Testis (tissue), 3 donors: ENCODE results near the gene WDR41. TPM values are rescaled to one million over a fixed set of nuclear protein-coding genes. Genes with fewer than 3 reads are reported as not detected.
"Not testable (repeated sequence)": the region's sequence is repeated elsewhere in the genome, so short reads cannot be mapped to it uniquely, and the experiment has no call there.

Source experiments
- DNase-seq: peaks from one replicate; pipeline ENCODE4 v3.0.0-alpha.2; 2019
- H3K27ac ChIP-seq, 2 donors: fragments of 200-600 bp; sonication (generic); one replicate each; pipeline ENCODE4 v1.5.1; 2019
- H3K27me3 ChIP-seq: fragments of 200-600 bp; sonication (generic); one replicate; pipeline ENCODE4 v1.5.1; 2019
- H3K36me3 ChIP-seq: fragments of 200-600 bp; sonication (generic); one replicate; pipeline ENCODE4 v1.5.1; 2017; ENCODE audit warnings: low read depth; ENCODE audit errors: missing control alignments
- H3K4me1 ChIP-seq: fragments of 200-600 bp; sonication (generic); one replicate; pipeline ENCODE4 v1.5.1; 2019
- H3K4me3 ChIP-seq, 2 donors: fragments of 200-600 bp; sonication (generic); one replicate each; pipeline ENCODE4 v1.5.1; 2017 to 2019
- H3K9me3 ChIP-seq: fragments of 200-600 bp; sonication (generic); one replicate; pipeline ENCODE4 v1.5.1; 2017
- CTCF ChIP-seq, 3 experiments: fragments of 450-650 bp in 2 of 3; fragments of 200-600 bp in 1 of 3; sonication (generic) in 1 of 3; IDR thresholded peaks; one replicate each; pipeline ENCODE4 v1.5.1; 2016 to 2019; ENCODE audit warnings: antibody characterized with exemption in 3 of 3, mild to moderate bottlenecking in 2 of 3, moderate library complexity in 1 of 3
- POLR2A ChIP-seq: fragments of 450-650 bp; IDR thresholded peaks from one replicate; pipeline ENCODE4 v1.6.1; 2017; ENCODE audit warnings: antibody characterized with exemption, mild to moderate bottlenecking, moderate library complexity
- WGBS, 2 donors: methylation state at CpG; one replicate each; pipeline ENCODE4 v1.1.5; 2018; 5-methylcytosine and 5-hydroxymethylcytosine counted together
- intact Hi-C: fragments of 100-400 bp; cut with DNase I; formaldehyde crosslinking; loops from one replicate; pipeline ENCODE4 v1.15.1; 2023; ENCODE audit warnings: low total_unique reads
- polyA plus RNA-seq: library from polyadenylated mRNA; stranded (reverse); fragments of 350-450 nt; fragmentation: Illumina TruSeq; extraction: RNeasy Lipid Tissue Mini Kit (QIAGEN cat#74804); gene quantifications from one replicate; pipeline ENCODE4 v1.2.3, GENCODE V29; 2014; ENCODE audit warnings: low read depth, low replicate concordance; ENCODE audit not compliant: insufficient read depth
- total RNA-seq, 2 donors: library from RNA; depleted of rRNA; stranded (reverse); fragments of >200 nt; gene quantifications; one replicate each; pipeline ENCODE4 v1.2.3, GENCODE V29; 2016

Gene WDR41
- total and polyA plus RNA-seq, 3 donors from 2014 or later: 33.9 to 58.7 (median 46.5) TPM

GRCh38 chr5:77494935-77495334 lies 2.8 kb upstream of the WDR41 start:
- no peaks in the 10 kb centered on the region for H3K36me3 ChIP-seq
- 96% methylated on average over 3 of the region's 3 CpGs for WGBS, 2 donors
- H3K27me3 ChIP-seq: no peaks in the 10 kb centered on the region
- DNase-seq: no peak
- no peak overlapping the region for H3K4me3 ChIP-seq
- H3K27ac ChIP-seq: no peak overlapping the region
- intact Hi-C loops: loop anchor here (5.0 kb wide), 1 partner anchor 408 kb away; the partner anchor contains the start of gene ZBED3
- TF ChIP-seq CTCF (IDR thresholded peaks at IDR 0.05): no peak
- no peak for TF ChIP-seq POLR2A
- no peaks in the 10 kb centered on the region for H3K9me3 ChIP-seq
- H3K4me1 ChIP-seq: peaks cover 8% of the 10 kb centered on the region

GRCh38 chr5:77492653-77493000 lies 511 bp upstream of the WDR41 start:
- H3K27me3 ChIP-seq: no peaks in the 10 kb centered on the region
- DNase-seq: no peak
- 15 to 35% methylated on average over 4 of the region's 4 CpGs for WGBS, 2 donors
- intact Hi-C loops: loop anchor here (5.0 kb wide), 1 partner anchor 405 kb away; the partner anchor contains the start of gene ZBED3
- no peaks in the 10 kb centered on the region for H3K36me3 ChIP-seq
- no peaks in the 10 kb centered on the region for H3K9me3 ChIP-seq
- H3K4me1 ChIP-seq: peaks cover 8% of the 10 kb centered on the region
- peak overlapping the region in 1 of 2 donors; percentile 97 for H3K4me3 ChIP-seq
- H3K27ac ChIP-seq: peak overlapping the region in 1 of 2 donors; percentile 97
- TF ChIP-seq POLR2A: no peak

- not testable (repeated sequence) for H3K4me1 ChIP-seq, H3K36me3 ChIP-seq, H3K27me3 ChIP-seq, H3K9me3 ChIP-seq
- intact Hi-C loops: loop anchor here (5.0 kb wide), 1 partner anchor 404 kb away; the partner anchor contains the start of gene ZBED3
- Histone ChIP-seq H3K27ac (peak overlapping the region; percentile 97 to 99), H3K4me3 (peak overlapping the region; percentile 84 to 97)
- DNase-seq: peak; percentile 23
- 29 to 39% methylated on average over 11 of the region's 11 CpGs for whole genome bisulfite sequencing, 2 donors
Observed at GRCh38 chr5:77490741-77491344, 1.3 kb downstream of the WDR41 start.

GRCh38 chr5:77486344-77486962 lies 5.7 kb downstream of the WDR41 start:
- TF ChIP-seq POLR2A (no peak), CTCF (IDR thresholded peaks at IDR 0.05) (no peak)
- Histone ChIP-seq H3K4me1 (peaks cover 5% of the 10 kb centered on the region), H3K9me3 (no peaks in the 10 kb centered on the region), H3K36me3 (no peaks in the 10 kb centered on the region), H3K27me3 (no peaks in the 10 kb centered on the region), H3K27ac (no peak overlapping the region), H3K4me3 (no peak overlapping the region)
- 78 to 92% methylated on average over 3 to 4 of the region's 4 CpGs for WGBS, 2 donors
- intact Hi-C loops: no loop called here
- DNase-seq: no peak

- Histone ChIP-seq H3K36me3 (no peaks in the 10 kb centered on the region), H3K4me3 (no peak overlapping the region), H3K4me1 (no peaks in the 10 kb centered on the region), H3K27ac (no peak overlapping the region), H3K9me3 (no peaks in the 10 kb centered on the region), H3K27me3 (no peaks in the 10 kb centered on the region)
- no peak for TF ChIP-seq POLR2A
- DNase-seq: no peak
- intact Hi-C loops: no loop called here
- WGBS, 2 donors: 84 to 94% methylated on average over 2 of the region's 2 CpGs
Observed at GRCh38 chr5:77483682-77484081, 8.4 kb downstream of the WDR41 start.

GRCh38 chr5:77475041-77475440 lies 17.1 kb downstream of the WDR41 start:
- DNase-seq, H3K4me1 ChIP-seq, H3K9me3 ChIP-seq, H3K27ac ChIP-seq, H3K36me3 ChIP-seq, intact Hi-C loops, H3K27me3 ChIP-seq, H3K4me3 ChIP-seq: not testable (repeated sequence)
- 93 to 95% methylated on average over 11 of the region's 11 CpGs for WGBS, 2 donors

GRCh38 chr5:77468875-77469274 lies 23.2 kb downstream of the WDR41 start:
- intact Hi-C loops: not testable (repeated sequence)
- WGBS, 2 donors: 91 to 92% methylated on average over 3 of the region's 3 CpGs

More at GRCh38 chr5:77468875-77469274, 23.2 kb downstream of the WDR41 start:
- not testable (repeated sequence) for H3K27me3 ChIP-seq, H3K36me3 ChIP-seq, H3K4me1 ChIP-seq, DNase-seq, H3K4me3 ChIP-seq, H3K27ac ChIP-seq, H3K9me3 ChIP-seq
